Liver (tissue), 3 donors: ENCODE data around the gene PHEX.

Experiments used
- ATF3 ChIP-seq: IDR thresholded peaks from 2 replicates; pipeline ENCODE4 v1.6.1; 2016; ENCODE audit warnings: antibody characterized with exemption
- CTCF ChIP-seq: fragments of 150-350 bp; IDR thresholded peaks from 2 replicates; pipeline ENCODE4 v1.5.1; 2017; ENCODE audit warnings: improper control_type of control experiment, low read depth, low read length; ENCODE audit not compliant: missing input control
- GABPA ChIP-seq, 2 donors: IDR thresholded peaks in 1 of 2; conservative IDR thresholded peaks in 1 of 2; 2 replicates each; pipeline ENCODE4 v1.6.1; 2016; ENCODE audit warnings: antibody characterized with exemption in 2 of 2, mild to moderate bottlenecking in 1 of 2, moderate library complexity in 1 of 2
- HNF4G ChIP-seq: IDR thresholded peaks from 2 replicates; pipeline ENCODE4 v1.6.1; 2016; ENCODE audit warnings: antibody characterized with exemption
- JUND ChIP-seq, 2 donors: IDR thresholded peaks; 2 replicates each; pipeline ENCODE4 v1.6.1; 2016; ENCODE audit warnings: antibody characterized with exemption in 2 of 2
- NR2F2 ChIP-seq: IDR thresholded peaks from 2 replicates; pipeline ENCODE4 v1.6.1; 2016; ENCODE audit warnings: antibody characterized with exemption
- RAD21 ChIP-seq, 2 donors: IDR thresholded peaks; 2 replicates each; pipeline ENCODE4 v1.6.1; 2016; ENCODE audit warnings: antibody characterized with exemption in 2 of 2, mild to moderate bottlenecking in 2 of 2
- REST ChIP-seq: IDR thresholded peaks from 2 replicates; pipeline ENCODE4 v1.6.1; 2016; ENCODE audit warnings: antibody characterized with exemption, mild to moderate bottlenecking
- RXRA ChIP-seq, 2 donors: IDR thresholded peaks; 2 replicates each; pipeline ENCODE4 v1.6.1; 2017 to 2018; ENCODE audit warnings: antibody characterized with exemption in 2 of 2, mild to moderate bottlenecking in 1 of 2
- TAF1 ChIP-seq: conservative IDR thresholded peaks from 2 replicates; pipeline ENCODE4 v1.6.1; 2016; ENCODE audit warnings: antibody characterized with exemption, mild to moderate bottlenecking
- YY1 ChIP-seq: IDR thresholded peaks from 2 replicates; pipeline ENCODE4 v1.6.1; 2016; ENCODE audit warnings: antibody characterized with exemption, mild to moderate bottlenecking
- ZBTB33 ChIP-seq: IDR thresholded peaks from 2 replicates; pipeline ENCODE4 v1.6.1; 2016; ENCODE audit warnings: antibody characterized with exemption
- donor health status: healthy.
- donor health status: healthy.

- no peak for TF ChIP-seq REST
- no peak for TF ChIP-seq NR2F2
- no peak for TF ChIP-seq JUND (IDR thresholded peaks at IDR 0.05)
- no peak for TF ChIP-seq CTCF
- no peak for TF ChIP-seq ZBTB33
- no peak for TF ChIP-seq RAD21 (IDR thresholded peaks at IDR 0.05)
- no peak for TF ChIP-seq YY1
- TF ChIP-seq ATF3 = no peak
- no peak for TF ChIP-seq HNF4G
- TF ChIP-seq GABPA (IDR thresholded peaks at IDR 0.05 in 1 of 2, conservative IDR thresholded peaks at IDR 0.05 in 1 of 2) = no peak
- TF ChIP-seq TAF1 = no peak
- no peak for TF ChIP-seq RXRA (IDR thresholded peaks at IDR 0.05)
Observed at GRCh38 chrX:22069586-22069985, 37.5 kb downstream of the PHEX start.
